Neuronal stem cell (in vitro differentiated cells): ENCODE data around the gene EEF1AKMT2.

Experiments used
- DNase-seq: peaks from one replicate; pipeline ENCODE4 v3.0.0-alpha.2; 2013; ENCODE audit warnings: low spot score
- H2AFZ ChIP-seq: one replicate; pipeline ENCODE4 v1.6.1; 2013; ENCODE audit warnings: mild to moderate bottlenecking, low read length, inconsistent platforms
- H2AK5ac ChIP-seq: 2 replicates; pipeline ENCODE4 v1.6.1; 2013; ENCODE audit warnings: low read depth, mild to moderate bottlenecking, inconsistent platforms, low read length, moderate library complexity, mixed read lengths
- H2BK120ac ChIP-seq: 2 replicates; pipeline ENCODE4 v1.6.1; 2013; ENCODE audit warnings: low read depth, mild to moderate bottlenecking, inconsistent platforms, low read length, moderate library complexity, mixed read lengths
- H2BK12ac ChIP-seq: one replicate; pipeline ENCODE4 v1.6.1; 2013; ENCODE audit warnings: low read length, inconsistent platforms
- H2BK15ac ChIP-seq: 2 replicates; pipeline ENCODE4 v1.6.1; 2013; ENCODE audit warnings: mild to moderate bottlenecking, low read length, inconsistent platforms, mixed read lengths
- H2BK5ac ChIP-seq: one replicate; pipeline ENCODE4 v1.6.1; 2013; ENCODE audit warnings: inconsistent platforms, mild to moderate bottlenecking, low read length, moderate library complexity
- H3K14ac ChIP-seq: one replicate; pipeline ENCODE4 v1.6.1; 2013; ENCODE audit warnings: low read length, inconsistent platforms
- H3K18ac ChIP-seq: 2 replicates; pipeline ENCODE4 v1.6.1; 2013; ENCODE audit warnings: low read length, inconsistent platforms
- H3K23ac ChIP-seq: 2 replicates; pipeline ENCODE4 v1.6.1; 2013; ENCODE audit warnings: low read depth, mild to moderate bottlenecking, mixed read lengths, low read length, inconsistent platforms; ENCODE audit not compliant: poor library complexity
- H3K27ac ChIP-seq: replicated peaks from 3 replicates; pipeline ENCODE4 v1.5.1; 2013; ENCODE audit warnings: low read length, inconsistent platforms
- H3K27me3 ChIP-seq, 3 experiments: 2 replicates each; pipeline ENCODE4 v1.6.1; 2013; ENCODE audit warnings: low read length in 3 of 3, mild to moderate bottlenecking in 2 of 3, inconsistent platforms in 1 of 3, low read depth in 1 of 3, mixed read lengths in 1 of 3, moderate library complexity in 1 of 3; ENCODE audit not compliant: control insufficient read depth in 3 of 3, insufficient read depth in 3 of 3
- H3K36me3 ChIP-seq, 2 donors: replicated peaks in 1 of 2; 2 replicates each; pipeline ENCODE4 v1.6.1; 2013; ENCODE audit warnings: low read length in 2 of 2; ENCODE audit not compliant: control insufficient read depth in 2 of 2, insufficient read depth in 2 of 2
- H3K4ac ChIP-seq: 2 replicates; pipeline ENCODE4 v1.6.1; 2013; ENCODE audit warnings: inconsistent platforms, mild to moderate bottlenecking, low read length, moderate library complexity
- H3K4me1 ChIP-seq, 2 donors: 1 replicate in 1 of 2; 2 replicates in 1 of 2; pipeline ENCODE4 v1.6.1; 2013; ENCODE audit warnings: low read length in 2 of 2, low read depth in 1 of 2; ENCODE audit not compliant: control insufficient read depth in 2 of 2, insufficient read depth in 1 of 2
- H3K4me2 ChIP-seq: one replicate; pipeline ENCODE4 v1.6.1; 2013; ENCODE audit warnings: mild to moderate bottlenecking, low read length, inconsistent platforms; ENCODE audit not compliant: insufficient read depth, poor library complexity, severe bottlenecking
- H3K4me3 ChIP-seq, 2 donors: 2 replicates each; pipeline ENCODE4 v1.5.1; 2013; ENCODE audit warnings: low read length in 2 of 2, mild to moderate bottlenecking in 2 of 2, inconsistent platforms in 1 of 2, moderate library complexity in 1 of 2
- H3K79me1 ChIP-seq: one replicate; pipeline ENCODE4 v1.6.1; 2013; ENCODE audit warnings: low read depth, mild to moderate bottlenecking, inconsistent platforms, low read length, moderate library complexity
- H3K9ac ChIP-seq: one replicate; pipeline ENCODE4 v1.6.1; 2013; ENCODE audit warnings: mild to moderate bottlenecking, low read depth, low read length, inconsistent platforms; ENCODE audit not compliant: poor library complexity
- H3K9me3 ChIP-seq, 2 donors: replicated peaks in 1 of 2; 2 replicates each; pipeline versions ENCODE3 to v1.6.1; 2013; ENCODE audit warnings: low read length in 2 of 2, mild to moderate bottlenecking in 2 of 2, inconsistent platforms in 1 of 2, low read depth in 1 of 2, mixed read lengths in 1 of 2, moderate library complexity in 1 of 2; ENCODE audit not compliant: control insufficient read depth in 2 of 2, insufficient read depth in 1 of 2
- H4K8ac ChIP-seq: one replicate; pipeline ENCODE4 v1.6.1; 2013; ENCODE audit warnings: low read depth, mild to moderate bottlenecking, inconsistent platforms, low read length, moderate library complexity
- H4K91ac ChIP-seq: one replicate; pipeline ENCODE4 v1.6.1; 2013; ENCODE audit warnings: low read length, low read depth, mild to moderate bottlenecking, inconsistent platforms; ENCODE audit not compliant: poor library complexity
- WGBS, 2 donors: extraction: QIAGEN DNeasy Blood & Tissue Kit; methylation state at CpG; one replicate each; pipeline ENCODE4 v1.1.7; 2013; ENCODE audit warnings: missing lambda C conversion rate in 2 of 2, mixed read lengths in 1 of 2; ENCODE audit not compliant: insufficient read length in 2 of 2, insufficient replicate concordance in 1 of 2; ENCODE audit errors: extremely low coverage in 2 of 2; 5-methylcytosine and 5-hydroxymethylcytosine counted together

EEF1AKMT2 gene

DNA sequence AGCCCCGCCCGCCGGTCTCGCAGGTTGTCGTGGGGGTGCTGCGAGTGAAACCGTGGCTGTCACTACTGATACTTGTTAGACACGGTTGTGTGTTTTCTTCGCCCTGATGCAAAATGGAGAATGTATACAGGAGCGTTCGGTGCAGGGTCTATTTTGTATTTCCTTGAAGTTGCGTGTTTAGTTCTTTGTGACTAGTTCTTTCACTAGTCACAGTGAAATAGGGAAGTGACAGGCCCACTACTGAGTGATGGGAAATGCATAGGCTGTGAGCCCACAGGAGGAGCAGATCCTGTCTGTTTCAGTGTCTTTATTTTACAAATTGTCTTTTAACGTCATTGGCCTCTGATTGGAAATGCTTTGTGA is 10.6 kb upstream of the EEF1AKMT2 start:
- H3K4me1 ChIP-seq, result peaks cover 1 to 7% of the 10 kb centered on the region in 2 donors
- no peak overlapping the region for H2BK12ac ChIP-seq
- H3K27ac ChIP-seq, result no peak overlapping the region
- no peak for DNase-seq
- no peak overlapping the region for H3K14ac ChIP-seq
- WGBS, 2 donors, result no CpG with 5 or more reads among the region's 13 CpGs
- no peak overlapping the region for H4K91ac ChIP-seq
- no peaks in the 10 kb centered on the region for H3K27me3 ChIP-seq
- H3K18ac ChIP-seq, result no peak overlapping the region
- H3K23ac ChIP-seq, result peak overlapping the region; percentile 91
- H3K4me3 ChIP-seq, result peak overlapping the region; percentile 95 to 97
- peak overlapping the region; percentile 87 for H2BK5ac ChIP-seq
- H3K4me2 ChIP-seq, result peak overlapping the region; percentile 76
- no peak overlapping the region for H2BK120ac ChIP-seq
- no peak overlapping the region for H3K4ac ChIP-seq
- peak overlapping the region; percentile 70 for H2AK5ac ChIP-seq
- no peak overlapping the region for H4K8ac ChIP-seq
- peak overlapping the region; percentile 58 for H2BK15ac ChIP-seq
- H3K9ac ChIP-seq, result peak overlapping the region; percentile 90
- H3K36me3 ChIP-seq, result peaks cover 0 to 7% of the 10 kb centered on the region in 2 donors
- peaks cover 5% of the 10 kb centered on the region for H3K79me1 ChIP-seq
- H2AFZ ChIP-seq, result peak overlapping the region; percentile 98
- H3K9me3 ChIP-seq, result no peaks in the 10 kb centered on the region

DNA sequence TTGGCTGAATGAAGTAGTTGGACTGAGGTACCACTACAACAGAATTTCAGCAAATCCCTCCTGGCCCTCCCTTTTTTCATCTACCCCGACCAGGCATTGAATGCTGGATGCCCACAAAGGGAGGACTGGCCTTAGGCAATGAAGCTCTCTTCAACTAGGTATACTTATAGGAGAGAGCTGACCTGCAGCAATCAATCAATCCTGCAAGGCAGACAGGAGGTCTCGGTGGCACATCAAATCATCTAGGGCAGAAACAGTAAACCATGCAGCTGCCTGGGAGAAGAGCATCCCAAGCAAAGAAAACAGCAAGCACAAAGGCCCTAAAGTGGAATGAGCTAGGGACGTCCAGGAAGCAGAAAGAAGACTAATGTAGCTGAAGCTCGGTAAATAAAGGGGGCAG is 7.5 kb upstream of the EEF1AKMT2 start:
- no CpG with 5 or more reads among the region's 4 CpGs for WGBS, 2 donors
- Histone ChIP-seq H4K91ac (no peak overlapping the region), H2BK12ac (no peak overlapping the region), H3K4me2 (no peak overlapping the region), H2AFZ (peak overlapping the region; percentile 23), H2BK120ac (no peak overlapping the region), H3K27ac (no peak overlapping the region), H3K27me3 (no peaks in the 10 kb centered on the region), H3K14ac (no peak overlapping the region), H2AK5ac (no peak overlapping the region), H3K9me3 (no peaks in the 10 kb centered on the region), H3K79me1 (peaks cover 5% of the 10 kb centered on the region), H3K9ac (no peak overlapping the region), H2BK15ac (no peak overlapping the region), H3K4me3 (no peak overlapping the region), H3K23ac (no peak overlapping the region), H3K4me1 (peaks cover 1 to 7% of the 10 kb centered on the region in 2 donors), H4K8ac (no peak overlapping the region), H3K18ac (no peak overlapping the region), H2BK5ac (no peak overlapping the region), H3K4ac (peak overlapping the region; percentile 24), H3K36me3 (no peaks in the 10 kb centered on the region)
- no peak for DNase-seq

DNA sequence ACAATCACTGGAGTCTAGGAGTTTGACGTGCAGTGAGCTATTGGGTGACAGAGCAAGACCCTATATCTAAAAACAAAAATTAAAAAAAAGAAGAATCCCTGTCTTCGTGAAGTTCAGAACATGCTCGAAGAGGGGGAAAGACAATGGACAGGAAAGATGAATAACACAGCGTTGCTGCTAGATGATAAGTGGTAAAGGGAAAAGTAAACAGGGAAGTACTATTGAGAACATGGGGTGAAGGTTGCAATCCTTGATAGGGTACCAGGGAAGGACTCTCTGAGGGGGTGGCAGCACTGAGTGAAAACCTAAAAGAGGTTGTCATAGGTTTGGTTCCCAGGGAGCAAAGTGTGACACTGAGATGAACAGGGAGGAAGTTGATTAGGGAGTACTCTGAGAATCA is 7.1 kb upstream of the EEF1AKMT2 start:
- Histone ChIP-seq H2AFZ (peak overlapping the region; percentile 23), H3K79me1 (peaks cover 5% of the 10 kb centered on the region), H2BK12ac (no peak overlapping the region), H3K14ac (no peak overlapping the region), H3K18ac (no peak overlapping the region), H3K9me3 (no peaks in the 10 kb centered on the region), H3K36me3 (no peaks in the 10 kb centered on the region), H2BK120ac (no peak overlapping the region), H2AK5ac (no peak overlapping the region), H3K27me3 (no peaks in the 10 kb centered on the region), H3K4me1 (peaks cover 1 to 7% of the 10 kb centered on the region in 2 donors), H3K27ac (no peak overlapping the region), H3K4me2 (no peak overlapping the region), H3K9ac (no peak overlapping the region), H4K91ac (no peak overlapping the region), H3K4ac (no peak overlapping the region), H4K8ac (no peak overlapping the region), H2BK5ac (no peak overlapping the region), H2BK15ac (no peak overlapping the region), H3K23ac (no peak overlapping the region), H3K4me3 (no peak overlapping the region)
- no CpG with 5 or more reads among the region's 4 CpGs for whole genome bisulfite sequencing, 2 donors
- DNase-seq, result no peak

DNA sequence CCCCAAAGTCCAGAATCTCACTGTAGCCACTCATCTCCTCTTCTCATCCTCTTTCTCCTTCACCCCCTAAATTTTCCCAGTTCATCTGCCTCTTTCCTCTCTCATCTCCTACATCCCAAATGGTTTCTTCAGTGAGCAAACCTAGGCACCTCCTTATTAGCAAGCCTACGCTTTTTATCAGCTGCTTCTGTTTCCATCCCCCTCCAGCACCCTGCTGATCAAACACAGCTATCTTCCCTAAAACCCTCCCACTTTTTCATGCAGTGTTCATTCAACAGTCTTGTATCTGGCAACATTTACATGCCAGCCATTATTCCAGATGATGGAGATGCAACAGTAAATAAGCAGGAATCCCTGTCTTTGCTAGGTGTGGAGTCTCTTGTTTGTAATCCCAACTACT is 6.7 kb upstream of the EEF1AKMT2 start:
- H3K27me3 ChIP-seq, result no peaks in the 10 kb centered on the region
- no peak overlapping the region for H4K91ac ChIP-seq
- H3K9me3 ChIP-seq, result no peaks in the 10 kb centered on the region
- H2AFZ ChIP-seq, result peak overlapping the region; percentile 21
- no peak overlapping the region for H2AK5ac ChIP-seq
- no peak overlapping the region for H3K9ac ChIP-seq
- no peak overlapping the region for H2BK120ac ChIP-seq
- H3K27ac ChIP-seq, result no peak overlapping the region
- H4K8ac ChIP-seq, result no peak overlapping the region
- H3K4me3 ChIP-seq, result no peak overlapping the region
- H2BK5ac ChIP-seq, result no peak overlapping the region
- DNase-seq, result no peak
- no peak overlapping the region for H3K14ac ChIP-seq
- H3K4ac ChIP-seq, result no peak overlapping the region
- WGBS, 2 donors, result no CpG with 5 or more reads among the region's 1 CpG
- no peak overlapping the region for H2BK15ac ChIP-seq
- H3K4me1 ChIP-seq, result peaks cover 1 to 7% of the 10 kb centered on the region in 2 donors
- no peak overlapping the region for H3K23ac ChIP-seq
- peaks cover 5% of the 10 kb centered on the region for H3K79me1 ChIP-seq
- H3K36me3 ChIP-seq, result no peaks in the 10 kb centered on the region
- H3K4me2 ChIP-seq, result no peak overlapping the region
- H3K18ac ChIP-seq, result no peak overlapping the region
- no peak overlapping the region for H2BK12ac ChIP-seq
